Activated T-cell treated with anti-CD3 and anti-CD28 coated beads, Interleukin-2, amount 50 U/mL, for 4 hours (primary cell): ENCODE measurements around the gene ERVH48-1. TPM values are rescaled to one million over a fixed set of nuclear protein-coding genes. Genes with fewer than 3 reads are reported as not detected.
A peak's percentile ranks its signal among the peaks of the same experiment; 100 is the strongest.
"Not testable (repeated sequence)": the region's sequence is repeated elsewhere in the genome, so short reads cannot be mapped to it uniquely, and the experiment has no call there.

ENCODE experiments used
- ATAC-seq, 2 donors: fragments of 200-7000 bp; cut with Tn5 transposase; one replicate each; pipeline ENCODE4 v1.10.0; 2021
- DNase-seq: peaks from one replicate; pipeline ENCODE4 v3.0.0-alpha.2; 2020
- H3K27me3 Mint-ChIP-seq: one replicate; pipeline ENCODE4 v1.8.0; 2021; ENCODE audit warnings: low read depth, mixed read lengths
- H3K36me3 Mint-ChIP-seq: one replicate; pipeline ENCODE4 v1.8.0; 2022; ENCODE audit warnings: mixed read lengths; ENCODE audit not compliant: insufficient read depth
- H3K4me1 Mint-ChIP-seq: one replicate; pipeline ENCODE4 v1.8.0; 2021; ENCODE audit warnings: low read depth, mixed read lengths
- H3K4me3 Mint-ChIP-seq: one replicate; pipeline ENCODE4 v1.8.0; 2021; ENCODE audit warnings: mild to moderate bottlenecking, moderate library complexity, mixed read lengths
- H3K9me3 Mint-ChIP-seq: one replicate; pipeline ENCODE4 v1.8.0; 2021; ENCODE audit warnings: mixed read lengths
- total RNA-seq, 3 donors: library from RNA; stranded (reverse); gene quantifications; one replicate each; pipeline ENCODE4 v1.2.1, GENCODE V29; 2021

ERVH48-1 gene
- total RNA-seq, 3 donors from 2014 or later, result not detected

DNA sequence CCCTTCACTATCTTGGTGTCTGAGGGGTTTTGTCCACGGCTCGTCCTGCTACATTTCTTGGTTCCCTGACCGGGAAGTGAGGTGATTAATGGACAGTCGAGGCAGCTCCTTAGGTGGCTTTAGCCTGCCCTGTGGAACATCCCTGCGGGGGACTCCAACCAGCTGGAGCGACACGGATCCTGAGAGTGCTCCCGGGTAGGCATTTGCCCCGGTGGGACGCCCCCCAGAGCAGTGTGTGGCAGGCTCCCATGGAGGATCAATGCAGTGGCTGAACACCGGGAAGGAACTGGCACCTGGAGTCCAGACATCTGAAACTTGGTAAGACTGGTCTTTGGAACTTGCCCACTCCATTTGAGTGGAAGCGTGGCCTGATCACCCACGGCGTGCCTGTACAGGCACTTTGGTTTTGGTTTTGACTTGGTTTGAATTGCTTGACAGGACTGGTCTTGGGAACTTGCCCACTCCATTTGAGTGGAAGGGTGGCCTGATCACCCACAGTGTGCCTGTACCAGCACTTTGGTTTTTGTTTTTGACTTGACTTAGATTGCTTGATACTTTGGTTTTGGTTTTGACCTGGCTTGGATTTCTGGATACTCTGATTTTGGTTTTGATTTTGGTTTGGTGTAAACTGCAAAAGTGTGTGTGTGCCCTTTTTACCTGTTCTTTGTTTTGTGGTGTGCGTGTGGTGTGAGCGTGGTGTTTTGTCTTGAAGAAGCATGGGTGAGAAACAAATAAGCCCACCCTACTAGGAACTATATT lies 7.1 kb upstream of the ERVH48-1 start:
- ATAC-seq, H3K36me3 Mint-ChIP-seq, H3K27me3 Mint-ChIP-seq, H3K4me3 Mint-ChIP-seq, H3K9me3 Mint-ChIP-seq, H3K4me1 Mint-ChIP-seq, DNase-seq: not testable (repeated sequence)

DNA sequence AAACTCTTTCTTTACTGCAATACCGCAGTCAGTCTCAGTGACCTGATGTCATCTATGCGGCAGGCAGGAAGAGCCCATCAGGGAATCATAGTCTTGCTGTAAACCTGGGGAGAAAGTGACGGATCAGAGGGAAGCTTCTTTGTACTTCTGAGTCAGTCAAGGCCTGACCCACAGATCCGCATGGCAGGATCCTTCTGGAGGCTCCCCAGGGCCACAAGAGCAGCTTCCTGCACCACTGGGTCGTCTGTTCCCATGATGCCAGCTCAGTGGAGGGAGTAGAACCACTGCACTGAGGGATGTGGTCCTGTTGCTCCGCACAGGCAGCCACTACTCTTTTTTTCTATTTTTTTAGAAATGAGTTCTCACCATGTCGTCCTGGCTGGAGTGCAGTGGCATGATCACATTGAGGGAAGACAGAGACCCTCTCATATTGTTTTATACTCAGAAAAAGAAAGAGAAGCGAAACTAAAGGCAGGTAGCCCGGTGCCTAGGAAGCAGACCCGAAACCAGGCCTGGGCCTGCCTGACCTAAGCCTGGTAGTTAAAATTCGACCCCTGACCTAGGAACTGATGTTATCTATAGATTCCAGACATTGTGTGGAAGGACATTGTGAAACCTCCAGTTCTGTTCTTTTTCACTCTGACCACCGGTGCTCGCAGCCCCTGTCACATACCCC lies 6.3 kb upstream of the ERVH48-1 start:
- Mint-ChIP-seq H3K4me1 (no peaks in the 10 kb centered on the region), H3K27me3 (no peaks in the 10 kb centered on the region), H3K4me3 (no peak overlapping the region), H3K9me3 (no peaks in the 10 kb centered on the region), H3K36me3 (no peaks in the 10 kb centered on the region)
- ATAC-seq (no peak), DNase-seq (no peak)

DNA sequence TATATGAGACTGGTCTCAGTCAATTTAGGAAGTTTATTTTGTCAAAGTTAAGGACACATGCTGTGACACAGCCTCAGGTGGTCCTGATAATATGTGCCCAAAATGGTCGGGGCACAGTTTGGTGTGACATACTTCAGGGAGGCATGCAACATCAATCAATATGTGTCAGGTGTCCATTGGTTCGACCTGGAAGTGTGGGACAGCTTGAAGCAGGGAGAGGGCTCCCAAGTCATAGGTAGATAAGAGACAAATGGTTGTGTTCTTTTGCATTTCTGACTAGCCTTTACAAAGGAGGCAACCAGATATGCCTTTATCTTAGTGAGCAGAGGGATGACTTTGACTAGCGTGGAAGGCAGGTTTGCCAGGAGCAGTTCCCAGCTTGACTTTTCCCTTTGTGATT lies 4.5 kb upstream of the ERVH48-1 start:
- H3K36me3 Mint-ChIP-seq, result no peaks in the 10 kb centered on the region
- no peaks in the 10 kb centered on the region for H3K9me3 Mint-ChIP-seq
- H3K27me3 Mint-ChIP-seq, result no peaks in the 10 kb centered on the region
- H3K4me3 Mint-ChIP-seq, result no peak overlapping the region
- peaks cover 2% of the 10 kb centered on the region for H3K4me1 Mint-ChIP-seq
- DNase-seq (no peak), ATAC-seq (no peak)

DNA sequence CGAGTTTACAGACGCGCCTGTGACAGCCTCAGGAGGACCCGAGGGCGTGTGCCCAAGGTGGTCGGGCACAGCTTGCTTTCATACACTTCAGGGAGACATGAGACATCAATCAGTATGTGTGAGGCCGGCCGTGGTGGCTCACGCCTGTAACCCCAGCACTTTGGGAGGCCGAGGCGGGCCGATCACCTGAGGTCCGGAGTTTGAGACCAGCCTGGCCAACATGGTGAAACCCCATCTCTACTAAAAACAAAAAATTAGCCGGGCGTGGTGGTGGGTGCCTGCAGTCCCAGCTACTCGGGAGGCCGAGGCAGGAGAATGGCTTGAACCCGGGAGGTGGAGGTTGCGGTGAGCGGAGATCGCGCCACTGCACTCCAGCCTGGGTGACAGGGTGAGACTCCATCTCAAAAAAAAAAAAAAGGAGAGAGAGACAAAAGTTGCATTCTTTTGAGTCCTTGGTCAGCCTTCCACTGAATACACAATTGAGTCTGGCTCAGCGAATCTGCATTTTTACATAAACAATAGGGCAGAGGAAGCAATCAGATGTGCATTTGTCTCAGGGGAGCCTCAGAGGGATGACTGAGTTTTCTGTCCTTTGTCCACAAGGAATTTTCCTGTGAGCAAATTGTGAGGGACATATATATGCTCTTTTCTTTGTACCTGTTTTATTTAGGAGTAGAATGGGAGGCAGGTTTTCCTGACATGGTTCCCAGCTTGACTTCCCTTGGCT lies 2.2 kb upstream of the ERVH48-1 start:
- not testable (repeated sequence) for ATAC-seq, DNase-seq, H3K36me3 Mint-ChIP-seq, H3K4me3 Mint-ChIP-seq, H3K9me3 Mint-ChIP-seq, H3K27me3 Mint-ChIP-seq
- H3K4me1 Mint-ChIP-seq, result peaks cover 17% of the 10 kb centered on the region

DNA sequence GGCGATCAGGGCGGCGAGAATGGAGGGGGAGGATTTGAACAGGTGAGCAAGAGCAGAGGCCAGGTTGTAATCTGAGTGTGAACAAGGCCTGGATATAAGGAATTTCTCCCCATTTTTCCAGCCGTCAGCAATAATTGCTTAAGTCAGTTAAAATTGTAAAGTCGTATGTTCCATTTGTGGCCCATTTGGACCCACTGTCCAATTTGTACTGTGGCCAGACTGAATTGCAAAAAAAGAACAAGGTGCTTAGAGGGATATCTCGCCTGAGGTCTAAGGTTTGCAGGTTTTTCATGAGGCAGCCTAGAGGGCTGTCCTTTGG lies 1.0 kb downstream of the ERVH48-1 start:
- peak in 1 of 2 donors; percentile 8 for ATAC-seq
- H3K9me3 Mint-ChIP-seq, result no peaks in the 10 kb centered on the region
- H3K4me1 Mint-ChIP-seq, result peaks cover 17% of the 10 kb centered on the region
- no peak for DNase-seq
- no peaks in the 10 kb centered on the region for H3K27me3 Mint-ChIP-seq
- H3K36me3 Mint-ChIP-seq, result no peaks in the 10 kb centered on the region
- H3K4me3 Mint-ChIP-seq, result no peak overlapping the region

DNA sequence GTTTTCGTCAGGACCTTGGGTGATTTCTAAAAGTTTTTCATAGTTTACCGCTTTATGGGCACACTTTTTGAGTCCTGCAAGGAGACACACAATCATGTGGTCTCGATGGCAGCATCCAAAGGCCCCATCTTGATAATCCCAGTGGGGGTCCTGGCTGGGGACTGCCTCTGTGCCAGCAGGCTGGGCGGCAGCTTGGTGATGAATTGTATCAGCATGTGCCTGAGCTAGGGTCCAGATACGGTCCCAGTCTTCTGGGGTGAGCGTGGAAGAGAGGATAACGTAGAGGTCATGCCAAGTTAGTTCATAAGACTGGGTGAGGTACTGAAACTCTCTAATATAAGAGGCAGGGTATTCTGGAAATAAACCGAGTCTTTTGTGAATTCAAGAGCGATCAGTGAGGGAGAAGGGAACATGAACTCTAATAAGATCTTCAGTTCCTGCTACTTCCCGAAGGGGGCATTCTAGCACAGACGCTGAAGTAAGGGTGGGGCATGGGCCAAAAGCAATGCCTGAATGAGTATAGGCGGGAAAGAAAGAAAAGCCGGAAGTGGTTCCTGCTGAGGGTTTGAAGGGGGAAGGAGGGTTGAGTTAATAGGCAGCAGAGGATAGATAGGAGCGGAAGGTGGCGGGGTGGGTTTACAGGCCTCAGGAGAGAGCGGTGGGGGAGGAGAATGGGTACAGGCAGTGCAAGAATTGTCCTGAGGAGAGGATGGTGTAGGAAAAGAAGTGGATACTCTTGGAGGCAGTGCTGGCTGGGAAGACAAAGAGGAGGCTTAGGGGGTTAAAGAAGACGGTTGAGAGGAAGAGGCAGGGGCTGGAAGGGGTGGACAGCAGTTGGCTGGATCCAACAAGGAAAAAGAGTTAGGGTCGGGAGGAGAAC lies 1.6 kb downstream of the ERVH48-1 start:
- H3K4me1 Mint-ChIP-seq, result peaks cover 17% of the 10 kb centered on the region
- H3K9me3 Mint-ChIP-seq, result no peaks in the 10 kb centered on the region
- H3K36me3 Mint-ChIP-seq, result no peaks in the 10 kb centered on the region
- H3K27me3 Mint-ChIP-seq, result no peaks in the 10 kb centered on the region
- DNase-seq, result peak; percentile 51
- H3K4me3 Mint-ChIP-seq, result peak overlapping the region; percentile 37
- ATAC-seq, result peak; percentile 99

DNA sequence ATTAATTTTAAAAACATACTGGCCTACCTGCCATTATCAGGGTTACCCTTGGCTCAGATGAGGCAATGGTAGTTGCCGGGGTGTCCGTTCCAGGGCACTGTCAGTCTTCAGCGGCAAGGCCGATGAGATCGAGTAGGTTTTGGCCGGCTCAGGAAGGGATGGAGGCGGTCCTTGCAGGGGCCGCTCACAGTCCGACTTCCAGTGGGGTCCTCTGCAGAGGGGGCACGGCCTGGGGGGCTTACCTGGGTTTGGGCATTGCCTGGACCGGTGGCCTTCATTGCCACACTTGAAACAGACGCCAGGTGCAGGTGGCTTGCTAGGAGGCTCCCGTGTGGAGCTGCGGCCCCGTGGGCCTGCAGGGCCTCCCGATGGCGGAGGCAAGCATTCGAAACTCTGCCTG lies 2.5 kb downstream of the ERVH48-1 start:
- H3K27me3 Mint-ChIP-seq, result no peaks in the 10 kb centered on the region
- H3K4me1 Mint-ChIP-seq, result peaks cover 17% of the 10 kb centered on the region
- H3K9me3 Mint-ChIP-seq, result no peaks in the 10 kb centered on the region
- DNase-seq (no peak), ATAC-seq (no peak)
- H3K4me3 Mint-ChIP-seq, result no peak overlapping the region
- H3K36me3 Mint-ChIP-seq, result no peaks in the 10 kb centered on the region

DNA sequence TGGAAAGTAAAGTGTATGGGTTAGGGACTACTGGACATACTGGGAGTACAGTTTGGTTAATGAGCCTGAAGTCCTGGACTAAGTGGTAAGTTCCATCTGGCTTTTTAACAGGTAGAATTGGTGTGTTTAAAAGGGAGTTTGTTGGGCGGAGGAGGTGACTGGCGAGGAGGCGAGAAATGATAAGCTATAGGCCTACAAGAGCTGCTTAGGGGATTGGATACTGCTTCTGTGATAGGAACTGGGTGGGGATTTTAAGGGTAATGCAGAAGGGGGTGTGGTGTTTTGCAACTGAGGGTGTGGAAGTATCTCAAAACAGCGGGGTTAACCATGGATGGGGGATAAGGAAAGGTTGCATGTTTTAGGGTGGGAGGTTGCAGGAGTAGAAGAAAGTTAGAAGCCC lies 3.5 kb downstream of the ERVH48-1 start:
- Mint-ChIP-seq H3K9me3 (no peaks in the 10 kb centered on the region), H3K4me1 (peaks cover 17% of the 10 kb centered on the region), H3K4me3 (no peak overlapping the region), H3K27me3 (no peaks in the 10 kb centered on the region), H3K36me3 (no peaks in the 10 kb centered on the region)
- DNase-seq, result no peak
- no peak for ATAC-seq

DNA sequence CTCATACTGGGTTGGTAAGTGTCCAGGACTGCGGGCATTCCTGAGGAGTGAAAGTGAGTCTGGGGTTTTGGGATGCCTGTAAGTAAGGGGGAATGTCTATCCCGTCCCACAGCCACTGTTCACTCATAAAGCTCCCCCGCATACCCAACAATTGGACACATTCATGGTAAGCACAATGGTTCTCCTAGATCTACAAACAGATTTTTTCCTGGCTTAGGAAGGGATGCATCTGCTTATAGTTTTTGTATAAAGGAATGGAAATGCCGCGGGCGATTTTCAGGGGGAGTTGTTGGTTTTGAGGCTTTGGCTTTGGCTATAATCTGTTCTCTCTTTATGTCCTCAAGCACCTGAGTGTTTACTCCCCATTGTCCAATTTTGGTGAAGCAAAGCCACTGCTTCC lies 7.1 kb downstream of the ERVH48-1 start:
- no peak overlapping the region for H3K4me3 Mint-ChIP-seq
- peaks cover 1% of the 10 kb centered on the region for H3K4me1 Mint-ChIP-seq
- ATAC-seq, result no peak
- no peaks in the 10 kb centered on the region for H3K27me3 Mint-ChIP-seq
- H3K9me3 Mint-ChIP-seq, result no peaks in the 10 kb centered on the region
- H3K36me3 Mint-ChIP-seq, result no peaks in the 10 kb centered on the region
- DNase-seq, result no peak

DNA sequence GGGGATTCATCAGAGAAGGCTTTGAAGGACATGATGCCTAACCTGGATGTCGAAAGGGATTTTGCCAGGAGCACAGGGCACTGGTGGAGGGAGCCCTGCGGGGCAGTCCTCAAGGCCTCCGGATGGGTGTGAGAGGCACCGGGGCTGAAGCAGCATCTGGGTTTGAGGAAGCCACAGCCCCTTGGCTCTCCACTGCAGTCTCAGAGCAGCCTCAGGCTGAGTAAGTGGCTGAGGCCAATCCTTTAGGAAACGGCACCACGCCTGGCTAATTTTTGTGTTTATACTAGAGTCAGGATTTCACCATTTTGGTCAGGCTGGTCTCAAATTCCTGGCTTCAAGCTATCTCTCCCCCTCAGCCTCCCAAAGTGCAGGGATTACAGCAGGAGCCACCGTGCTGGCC lies 12.0 kb downstream of the ERVH48-1 start:
- no peak for DNase-seq
- H3K4me1 Mint-ChIP-seq, result no peaks in the 10 kb centered on the region
- ATAC-seq, result no peak
- H3K36me3 Mint-ChIP-seq, result peaks cover 7% of the 10 kb centered on the region
- no peaks in the 10 kb centered on the region for H3K9me3 Mint-ChIP-seq
- H3K4me3 Mint-ChIP-seq, result no peak overlapping the region
- no peaks in the 10 kb centered on the region for H3K27me3 Mint-ChIP-seq

DNA sequence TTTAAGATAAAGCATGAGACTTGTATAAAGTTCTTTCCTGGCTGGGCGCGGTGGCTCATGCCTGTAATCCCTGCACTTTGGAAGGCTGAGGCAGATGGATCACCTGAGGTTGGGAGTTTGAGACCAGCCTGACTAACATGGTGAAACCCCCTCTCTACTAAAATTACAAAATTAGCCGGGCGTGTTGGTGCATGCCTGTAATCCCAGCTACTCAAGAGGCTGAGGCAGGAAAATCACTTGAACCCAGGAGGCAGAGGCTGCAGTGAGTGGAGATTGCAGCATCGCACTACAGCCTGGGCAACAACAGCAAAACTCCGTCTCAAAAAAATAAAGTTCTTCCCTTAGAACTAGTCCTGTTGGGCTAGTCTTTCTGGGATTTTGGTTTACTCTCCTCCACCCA lies 13.5 kb downstream of the ERVH48-1 start:
- ATAC-seq, H3K4me1 Mint-ChIP-seq, H3K4me3 Mint-ChIP-seq, H3K27me3 Mint-ChIP-seq, DNase-seq, H3K36me3 Mint-ChIP-seq, H3K9me3 Mint-ChIP-seq: not testable (repeated sequence)

DNA sequence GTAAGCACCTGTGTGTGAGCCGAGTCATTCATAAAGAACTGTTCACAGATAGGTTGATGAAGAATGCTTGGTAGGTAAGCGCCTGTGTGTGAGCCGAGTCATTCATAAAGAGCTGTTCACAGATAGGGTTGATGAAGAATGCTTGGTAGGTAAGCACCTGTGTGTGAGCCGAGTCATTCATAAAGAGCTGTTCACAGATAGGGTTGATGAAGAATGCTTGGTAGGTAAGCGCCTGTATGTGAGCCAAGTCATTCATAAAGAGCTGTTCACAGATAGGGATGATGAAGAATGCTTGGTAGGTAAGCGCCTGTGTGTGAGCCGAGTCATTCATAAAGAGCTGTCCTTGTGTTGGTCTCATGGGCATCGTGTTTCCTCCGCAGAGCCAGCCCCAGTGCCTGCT lies 16.9 kb downstream of the ERVH48-1 start:
- not testable (repeated sequence) for ATAC-seq, H3K27me3 Mint-ChIP-seq, DNase-seq, H3K4me3 Mint-ChIP-seq, H3K4me1 Mint-ChIP-seq, H3K9me3 Mint-ChIP-seq
- peaks cover 22% of the 10 kb centered on the region for H3K36me3 Mint-ChIP-seq

DNA sequence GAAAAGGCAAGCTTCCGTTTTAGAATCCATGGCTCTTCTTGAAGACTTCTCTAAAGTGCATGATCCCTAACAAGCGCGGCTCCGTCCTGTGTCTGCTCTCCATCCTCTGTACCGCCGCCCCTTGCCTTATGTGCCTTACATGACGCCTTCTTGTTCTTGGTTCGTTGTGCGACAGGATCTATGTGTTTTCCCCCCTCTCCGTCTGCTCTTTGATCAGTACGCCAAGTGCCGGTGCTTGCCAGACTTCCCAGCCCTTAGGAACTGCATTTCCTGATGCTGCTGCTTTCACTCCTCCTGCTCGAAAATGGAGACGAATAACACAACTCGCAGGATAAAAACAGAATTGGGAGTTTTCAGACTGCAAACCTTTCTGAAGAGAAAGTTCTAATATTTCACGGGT lies 19.2 kb downstream of the ERVH48-1 start:
- no peak for ATAC-seq
- Mint-ChIP-seq H3K4me3 (no peak overlapping the region), H3K9me3 (no peaks in the 10 kb centered on the region), H3K4me1 (no peaks in the 10 kb centered on the region), H3K36me3 (peaks cover 29% of the 10 kb centered on the region), H3K27me3 (no peaks in the 10 kb centered on the region)
- DNase-seq, result no peak

DNA sequence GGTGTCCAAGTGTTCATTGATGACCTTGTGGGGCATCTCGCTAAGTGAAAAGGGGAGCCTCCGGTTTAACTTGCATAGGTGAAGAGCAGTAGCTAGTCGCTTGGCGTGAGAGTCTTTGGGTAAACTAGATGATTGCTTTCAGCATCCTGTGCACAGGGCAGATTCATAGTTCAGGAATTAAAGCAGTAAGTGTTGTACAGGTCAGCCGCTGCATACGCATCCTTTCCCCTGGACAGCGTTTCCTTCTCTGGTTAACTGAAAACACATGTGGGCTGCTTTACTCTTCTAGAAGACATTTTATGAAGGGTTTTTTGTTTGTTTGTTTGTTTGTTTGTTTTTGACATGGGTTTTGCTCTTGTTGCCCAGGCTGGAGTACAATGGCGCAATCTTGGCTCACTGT lies 20.2 kb downstream of the ERVH48-1 start:
- Mint-ChIP-seq H3K4me1 (no peaks in the 10 kb centered on the region), H3K9me3 (no peaks in the 10 kb centered on the region), H3K4me3 (no peak overlapping the region), H3K27me3 (no peaks in the 10 kb centered on the region), H3K36me3 (peaks cover 30% of the 10 kb centered on the region)
- DNase-seq (no peak), ATAC-seq (no peak)
